Activated naive CD4-positive, alpha-beta T cell treated with anti-CD3 and anti-CD28 coated beads, Interleukin-2, amount 50 U/mL, for 24 hours (primary cell): ENCODE measurements around the gene MATN3.

Experiments used
- H3K27ac Mint-ChIP-seq: one replicate; pipeline ENCODE4 v1.8.0; 2021; ENCODE audit warnings: mild to moderate bottlenecking, mixed read lengths
- H3K27me3 Mint-ChIP-seq: one replicate; pipeline ENCODE4 v1.8.0; 2021; ENCODE audit warnings: mixed read lengths
- H3K36me3 Mint-ChIP-seq: one replicate; pipeline ENCODE4 v1.8.0; 2021; ENCODE audit warnings: mixed read lengths
- H3K4me1 Mint-ChIP-seq: one replicate; pipeline ENCODE4 v1.8.0; 2021; ENCODE audit warnings: mixed read lengths
- H3K4me3 Mint-ChIP-seq: one replicate; pipeline ENCODE4 v1.8.0; 2021; ENCODE audit warnings: mild to moderate bottlenecking, mixed read lengths
- H3K9me3 Mint-ChIP-seq: one replicate; pipeline ENCODE4 v1.8.0; 2021; ENCODE audit warnings: mixed read lengths

The MATN3 gene, protein sequence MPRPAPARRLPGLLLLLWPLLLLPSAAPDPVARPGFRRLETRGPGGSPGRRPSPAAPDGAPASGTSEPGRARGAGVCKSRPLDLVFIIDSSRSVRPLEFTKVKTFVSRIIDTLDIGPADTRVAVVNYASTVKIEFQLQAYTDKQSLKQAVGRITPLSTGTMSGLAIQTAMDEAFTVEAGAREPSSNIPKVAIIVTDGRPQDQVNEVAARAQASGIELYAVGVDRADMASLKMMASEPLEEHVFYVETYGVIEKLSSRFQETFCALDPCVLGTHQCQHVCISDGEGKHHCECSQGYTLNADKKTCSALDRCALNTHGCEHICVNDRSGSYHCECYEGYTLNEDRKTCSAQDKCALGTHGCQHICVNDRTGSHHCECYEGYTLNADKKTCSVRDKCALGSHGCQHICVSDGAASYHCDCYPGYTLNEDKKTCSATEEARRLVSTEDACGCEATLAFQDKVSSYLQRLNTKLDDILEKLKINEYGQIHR

DNA sequence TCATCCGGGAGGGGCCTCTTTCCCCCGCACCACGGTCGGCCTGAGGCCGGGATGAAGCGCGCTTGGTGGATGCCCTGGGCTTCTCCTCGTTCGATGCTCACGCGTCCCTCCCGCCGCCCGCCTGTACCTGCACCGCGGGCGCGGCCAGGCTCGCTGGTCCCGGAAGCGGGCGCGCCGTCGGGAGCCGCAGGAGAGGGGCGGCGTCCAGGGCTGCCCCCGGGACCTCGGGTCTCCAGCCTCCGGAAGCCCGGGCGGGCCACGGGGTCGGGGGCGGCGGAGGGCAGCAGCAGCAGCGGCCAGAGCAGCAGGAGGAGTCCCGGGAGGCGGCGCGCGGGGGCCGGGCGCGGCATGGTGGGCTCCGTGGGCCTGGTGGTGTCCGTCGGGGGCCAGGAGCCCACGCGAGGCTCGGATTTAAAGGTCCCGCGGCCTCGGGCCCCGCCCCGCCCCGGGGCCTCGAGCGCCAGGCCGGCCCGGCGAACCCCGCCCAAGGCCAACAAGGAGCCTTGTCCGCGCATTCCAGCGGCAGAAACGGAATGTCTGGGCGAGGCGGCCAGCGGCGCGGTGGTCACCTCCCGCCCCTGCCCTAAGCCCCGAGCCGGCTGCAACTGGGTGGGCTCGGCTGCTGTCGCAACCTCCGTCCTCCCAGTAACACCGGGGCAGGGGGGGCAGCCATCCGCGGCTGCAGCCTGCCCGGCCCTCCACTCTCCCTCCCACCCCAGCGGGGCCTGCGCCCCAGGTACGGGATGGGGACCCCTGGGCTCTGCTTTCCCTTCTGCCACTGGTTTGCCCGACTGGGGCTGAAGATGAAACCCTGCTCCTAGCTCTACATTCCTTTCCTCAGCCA, at the start of gene MATN3:
Gene MATN3, minus strand, starts transcription at position 387 of the 844 bp plus-strand sequence. Its CDS starts 37 bp downstream, at position 350.
- Mint-ChIP-seq H3K4me1 (peaks cover 5% of the 10 kb centered on the region), H3K27ac (no peak within 1 kb of the TSS), H3K9me3 (no peaks in the 10 kb centered on the region), H3K27me3 (peaks cover 37% of the 10 kb centered on the region), H3K36me3 (peaks cover 2% of the 10 kb centered on the region), H3K4me3 (peak within 1 kb of the TSS; percentile 75)

DNA sequence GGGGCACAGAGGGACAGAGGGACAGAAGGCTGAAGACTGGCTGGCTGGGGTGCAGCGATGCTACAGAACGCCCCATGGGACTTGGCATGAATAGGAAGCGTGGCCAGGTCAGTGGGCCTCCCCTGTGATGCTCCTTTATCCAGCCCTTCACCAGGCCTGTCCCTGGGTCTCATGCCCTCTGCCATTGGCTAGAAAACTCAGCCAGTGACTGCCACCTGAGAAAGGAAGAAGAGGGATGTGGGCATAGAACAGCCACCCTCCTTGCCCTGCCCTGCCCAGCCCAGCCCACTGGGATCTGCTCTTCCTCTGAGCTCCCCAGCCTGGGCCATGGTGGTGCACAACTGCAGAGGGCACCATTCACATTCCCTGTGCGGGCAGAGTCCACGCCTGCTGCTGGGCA, 49.5 kb upstream of the MATN3 start:
- Mint-ChIP-seq H3K4me3 (no peak overlapping the region), H3K27me3 (peaks cover 6% of the 10 kb centered on the region), H3K4me1 (no peaks in the 10 kb centered on the region), H3K27ac (no peak overlapping the region), H3K9me3 (no peaks in the 10 kb centered on the region), H3K36me3 (no peaks in the 10 kb centered on the region)

DNA sequence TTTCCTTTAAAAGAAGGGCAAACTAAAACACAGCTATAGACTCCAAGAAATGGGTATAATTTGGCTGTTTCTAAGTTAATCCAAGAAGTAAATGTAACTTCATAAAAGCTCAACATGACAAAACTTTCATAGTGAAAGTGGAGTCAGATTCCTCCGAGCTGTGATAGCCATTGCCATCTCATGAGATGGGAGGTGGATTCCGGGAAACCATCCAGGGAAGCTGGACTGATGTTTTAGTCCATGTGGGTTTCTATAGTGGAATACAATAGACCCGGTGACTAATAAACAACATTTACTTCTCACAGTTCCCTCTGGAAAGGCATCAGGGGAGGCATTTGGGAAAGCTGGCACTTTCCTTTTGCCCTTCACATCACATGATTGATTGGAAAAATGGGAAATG, 49.0 kb upstream of the MATN3 start:
- no peak overlapping the region for H3K4me3 Mint-ChIP-seq
- H3K27me3 Mint-ChIP-seq, result peaks cover 11% of the 10 kb centered on the region
- H3K9me3 Mint-ChIP-seq, result no peaks in the 10 kb centered on the region
- H3K4me1 Mint-ChIP-seq, result no peaks in the 10 kb centered on the region
- H3K36me3 Mint-ChIP-seq, result no peaks in the 10 kb centered on the region
- no peak overlapping the region for H3K27ac Mint-ChIP-seq

DNA sequence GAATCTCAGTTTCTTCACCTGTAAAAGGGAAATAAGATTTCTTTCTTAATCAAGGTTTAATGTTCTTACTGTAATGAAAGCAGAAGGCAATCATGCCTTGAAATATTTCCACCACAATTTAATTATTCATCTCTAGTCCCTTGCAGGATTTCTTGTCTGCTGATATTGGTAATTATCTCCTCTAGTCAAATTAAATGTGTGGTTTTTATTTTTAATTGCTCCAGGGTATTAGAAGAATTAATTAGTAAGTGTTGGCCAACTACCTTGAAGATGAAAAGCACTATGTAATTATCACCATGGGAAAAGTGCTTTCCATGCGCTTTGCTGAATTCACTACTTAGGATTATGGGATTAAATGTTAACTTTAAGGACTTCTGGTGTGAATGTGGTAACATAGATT, 47.6 kb upstream of the MATN3 start:
- Mint-ChIP-seq H3K9me3 (no peaks in the 10 kb centered on the region), H3K27ac (no peak overlapping the region), H3K27me3 (peaks cover 16% of the 10 kb centered on the region), H3K4me1 (no peaks in the 10 kb centered on the region), H3K4me3 (no peak overlapping the region), H3K36me3 (no peaks in the 10 kb centered on the region)

DNA sequence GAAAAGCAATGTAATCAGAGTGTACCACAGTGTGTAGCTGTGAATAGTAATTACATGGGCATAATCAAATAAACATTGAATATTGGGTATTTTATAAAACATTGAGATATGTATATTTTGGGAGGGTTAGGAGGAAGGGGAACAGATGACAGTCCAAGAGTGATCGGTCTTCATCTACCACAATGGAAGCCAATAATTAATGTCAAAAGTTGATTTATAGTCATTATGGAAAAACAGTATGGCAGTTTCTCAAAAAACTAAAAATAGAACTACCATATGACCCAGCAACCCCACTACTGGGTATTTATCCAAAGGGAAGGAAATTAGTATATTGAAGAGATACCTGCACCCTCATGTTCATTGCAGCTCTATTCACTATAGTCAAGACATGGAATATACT, 44.8 kb upstream of the MATN3 start:
- H3K36me3 Mint-ChIP-seq, result no peaks in the 10 kb centered on the region
- no peaks in the 10 kb centered on the region for H3K4me1 Mint-ChIP-seq
- no peak overlapping the region for H3K4me3 Mint-ChIP-seq
- H3K9me3 Mint-ChIP-seq, result no peaks in the 10 kb centered on the region
- H3K27ac Mint-ChIP-seq, result no peak overlapping the region
- peaks cover 17% of the 10 kb centered on the region for H3K27me3 Mint-ChIP-seq

DNA sequence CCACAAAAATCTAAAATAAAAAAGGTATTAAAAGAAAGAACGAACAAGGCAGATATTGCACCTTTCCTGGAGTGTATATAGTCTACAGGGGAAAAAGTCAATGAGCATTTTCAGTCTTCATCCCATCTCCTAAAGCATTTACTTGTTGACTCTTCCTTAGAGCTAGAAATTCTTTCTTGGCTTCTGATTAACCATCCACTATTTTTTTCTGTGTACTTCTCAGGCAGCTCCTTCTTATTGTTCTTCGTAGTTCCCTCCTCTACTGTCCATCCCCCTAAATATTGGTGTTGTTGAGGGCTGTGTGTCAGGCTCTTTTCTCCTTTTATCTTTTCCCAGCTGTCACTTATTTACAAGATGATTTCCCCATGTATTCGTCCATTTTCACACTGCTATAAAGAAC, 42.5 kb upstream of the MATN3 start:
- H3K9me3 Mint-ChIP-seq, result no peaks in the 10 kb centered on the region
- H3K4me3 Mint-ChIP-seq, result no peak overlapping the region
- peaks cover 5% of the 10 kb centered on the region for H3K4me1 Mint-ChIP-seq
- no peak overlapping the region for H3K27ac Mint-ChIP-seq
- H3K27me3 Mint-ChIP-seq, result peaks cover 15% of the 10 kb centered on the region
- H3K36me3 Mint-ChIP-seq, result no peaks in the 10 kb centered on the region

DNA sequence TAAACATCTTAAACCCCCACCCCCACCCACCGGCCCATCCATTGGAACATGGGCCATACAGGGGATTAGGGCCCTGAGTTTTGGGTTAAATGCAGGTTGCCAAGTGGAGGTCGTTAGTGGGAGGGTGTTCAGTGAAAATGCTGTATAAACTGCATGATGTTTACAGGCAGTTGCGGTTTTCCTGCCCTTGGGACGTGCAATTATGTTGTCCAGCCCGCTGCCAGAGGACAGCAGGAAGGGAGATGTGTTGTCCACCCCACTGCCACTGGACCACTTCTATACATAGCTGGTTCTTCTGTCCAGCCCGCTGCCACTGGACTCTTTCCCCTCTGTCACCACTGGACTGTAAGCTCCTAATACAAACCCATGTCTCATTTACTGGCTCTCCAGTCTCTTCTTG, 41.7 kb upstream of the MATN3 start:
- Mint-ChIP-seq H3K9me3 (no peaks in the 10 kb centered on the region), H3K27ac (no peak overlapping the region), H3K4me1 (peaks cover 13% of the 10 kb centered on the region), H3K36me3 (no peaks in the 10 kb centered on the region), H3K4me3 (no peak overlapping the region), H3K27me3 (peaks cover 15% of the 10 kb centered on the region)

DNA sequence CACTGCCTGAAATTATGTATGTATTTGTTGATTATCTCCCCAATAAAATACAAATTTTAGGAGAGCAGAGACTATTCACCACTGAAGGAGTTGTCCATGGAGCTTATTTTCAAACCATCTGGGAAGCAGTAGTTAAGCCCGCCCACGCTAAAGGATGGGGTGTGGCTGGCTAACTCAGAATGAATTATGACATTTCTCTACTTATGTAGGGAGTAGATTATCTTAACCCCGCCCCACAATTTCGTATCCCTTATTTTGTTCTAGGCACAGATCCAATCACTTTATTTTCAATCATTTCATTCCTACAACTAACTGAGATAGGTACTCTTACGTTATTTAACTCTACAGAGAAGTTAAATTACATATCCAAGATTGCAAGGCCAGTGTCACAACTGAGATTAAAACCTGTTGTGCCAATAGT, 40.4 kb upstream of the MATN3 start:
- Mint-ChIP-seq H3K4me1 (peaks cover 25% of the 10 kb centered on the region), H3K27ac (no peak overlapping the region), H3K36me3 (no peaks in the 10 kb centered on the region), H3K4me3 (no peak overlapping the region), H3K27me3 (peaks cover 15% of the 10 kb centered on the region), H3K9me3 (no peaks in the 10 kb centered on the region)

DNA sequence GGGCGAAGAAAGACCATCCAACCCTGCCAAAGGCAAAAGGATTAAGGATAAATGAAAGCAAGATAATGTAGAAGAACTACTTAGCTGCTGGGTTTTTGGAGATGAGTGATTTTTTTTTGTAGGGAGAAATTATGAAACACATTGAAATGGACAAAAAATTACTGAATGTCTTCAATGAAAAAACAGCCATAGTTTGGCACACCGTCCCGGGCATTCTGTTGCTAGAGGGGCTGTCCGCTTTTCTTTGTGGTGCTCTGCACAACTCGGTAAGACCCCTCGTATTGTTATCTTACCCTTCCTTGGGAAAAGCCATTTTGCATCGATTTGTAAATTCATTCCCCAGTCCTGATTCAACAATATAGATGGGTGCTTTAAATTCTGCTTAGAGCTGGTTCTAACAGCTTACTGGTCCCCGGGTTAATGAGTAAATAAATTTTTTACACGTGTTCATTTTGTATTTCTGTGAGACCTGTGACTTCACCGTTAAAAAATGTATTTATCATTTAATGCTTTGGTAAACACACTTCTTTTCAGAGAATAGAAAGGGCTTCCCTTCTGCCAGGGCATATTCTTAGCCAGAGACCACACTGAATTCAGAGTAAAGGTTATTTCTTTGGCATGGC, 39.9 kb upstream of the MATN3 start:
- Mint-ChIP-seq H3K4me3 (no peak overlapping the region), H3K36me3 (no peaks in the 10 kb centered on the region), H3K27me3 (peaks cover 13% of the 10 kb centered on the region), H3K27ac (no peak overlapping the region), H3K4me1 (peaks cover 28% of the 10 kb centered on the region), H3K9me3 (no peaks in the 10 kb centered on the region)

DNA sequence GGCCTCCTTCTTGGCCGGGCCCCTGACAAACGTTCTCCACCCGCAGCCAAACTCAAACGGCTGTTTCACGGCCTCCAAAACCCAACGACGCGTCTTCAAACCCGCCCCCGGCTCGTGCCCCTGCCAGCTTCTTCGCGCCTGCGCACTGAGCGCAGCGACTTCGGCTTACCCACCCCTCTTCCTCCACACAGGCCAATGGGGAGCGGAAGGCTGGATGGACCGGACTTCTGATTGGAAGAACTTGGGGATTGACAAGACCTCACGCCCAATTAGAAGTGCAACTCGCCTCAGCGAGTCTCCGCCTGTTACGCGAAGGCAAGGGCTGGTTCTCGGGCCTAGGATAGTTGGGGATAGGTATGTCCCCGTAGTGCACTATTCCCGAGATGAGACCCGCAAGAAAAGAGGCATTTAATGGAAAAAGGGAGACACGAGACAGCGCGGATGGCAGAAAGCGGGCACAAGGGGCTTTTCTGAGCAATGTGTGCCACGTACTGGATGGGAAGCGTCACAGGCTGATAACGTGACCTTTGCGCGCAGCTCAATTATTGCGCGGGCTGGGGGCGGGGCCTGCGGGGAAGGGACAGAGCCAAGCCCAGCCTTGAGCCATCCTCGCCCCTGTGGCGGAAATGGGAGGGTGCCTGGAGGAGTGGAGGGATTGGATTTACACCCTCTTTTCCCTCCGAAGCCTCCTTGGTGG, 39.2 kb upstream of the MATN3 start, which contains the start of gene LAPTM4A:
Gene LAPTM4A, minus strand, starts transcription at position 97 of the 697 bp plus-strand sequence. CDS start 108 bp downstream, outside the sequence.
- H3K9me3 Mint-ChIP-seq, result no peaks in the 10 kb centered on the region
- H3K4me1 Mint-ChIP-seq, result peaks cover 28% of the 10 kb centered on the region
- peaks cover 9% of the 10 kb centered on the region for H3K27me3 Mint-ChIP-seq
- H3K4me3 Mint-ChIP-seq, result no peak within 1 kb of the TSS
- H3K36me3 Mint-ChIP-seq, result no peaks in the 10 kb centered on the region
- no peak within 1 kb of the TSS for H3K27ac Mint-ChIP-seq

DNA sequence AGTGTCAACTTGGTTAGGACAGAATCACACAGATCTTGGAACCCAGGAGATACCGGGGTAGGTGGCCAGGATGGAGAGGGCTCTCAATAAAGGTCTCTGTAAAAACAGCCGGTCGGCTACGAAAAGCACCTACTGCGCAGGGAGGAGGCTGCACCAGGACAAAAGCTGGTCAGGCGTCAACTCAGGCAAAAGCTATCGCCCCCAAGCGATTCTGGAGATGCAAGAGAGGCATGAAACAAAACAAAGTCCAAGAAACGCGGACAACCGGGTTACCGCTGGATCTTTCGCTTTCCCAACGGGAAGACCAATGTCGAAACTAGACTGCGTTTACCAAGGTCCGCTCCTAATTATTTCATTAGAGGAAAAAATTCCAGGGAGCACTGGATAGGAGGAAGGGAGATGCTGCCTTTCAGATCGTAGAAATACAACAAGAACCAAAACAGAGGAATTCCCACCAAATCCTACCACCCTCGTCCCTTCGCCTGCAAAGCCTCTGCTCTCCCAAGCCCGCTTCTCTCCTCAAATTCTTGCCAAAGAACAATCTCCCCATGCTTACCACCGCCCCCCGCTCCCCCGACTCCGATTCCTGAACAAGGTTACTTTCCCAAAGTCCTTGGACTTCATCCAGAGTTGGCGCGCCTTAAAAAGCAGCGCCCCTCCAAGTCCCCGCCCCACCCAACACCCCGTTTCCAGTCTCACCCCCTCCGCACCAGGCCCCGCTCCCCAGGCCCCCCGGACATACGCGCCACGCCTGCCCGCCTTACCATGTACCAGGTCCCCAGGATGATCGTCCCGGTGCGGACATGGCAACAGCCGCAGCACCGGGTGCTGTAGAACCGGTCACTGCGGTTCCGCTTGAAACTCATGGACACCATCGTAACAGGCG, 38.4 kb upstream of the MATN3 start:
- H3K4me1 Mint-ChIP-seq, result peaks cover 30% of the 10 kb centered on the region

DNA sequence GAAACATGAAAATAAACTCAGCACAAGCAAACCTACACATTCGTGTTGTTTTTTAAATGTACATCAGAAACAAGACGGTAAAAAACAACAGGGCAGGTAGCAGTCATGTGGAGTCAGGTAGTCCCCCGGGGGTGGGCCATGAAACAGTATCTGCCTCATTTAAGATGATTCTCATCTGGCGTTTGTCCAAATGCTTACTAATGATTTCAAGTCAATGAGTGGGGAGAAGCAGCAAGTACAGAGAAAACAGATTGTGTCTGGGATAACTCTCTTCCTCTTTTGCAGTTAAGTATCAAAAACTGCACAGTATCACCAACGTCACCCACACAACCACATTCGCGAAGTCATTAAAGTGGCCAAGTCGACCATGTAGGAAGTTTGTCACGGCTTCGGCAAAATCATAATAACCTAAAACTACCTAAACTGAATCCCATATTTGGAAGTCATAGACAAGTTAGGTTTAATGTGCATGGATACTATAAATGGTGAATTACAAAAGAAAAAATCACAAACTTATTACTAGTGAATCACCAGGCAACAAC, 37.7 kb upstream of the MATN3 start:
- Mint-ChIP-seq H3K36me3 (no peaks in the 10 kb centered on the region), H3K27me3 (peaks cover 1% of the 10 kb centered on the region), H3K27ac (no peak overlapping the region), H3K4me1 (peaks cover 35% of the 10 kb centered on the region), H3K4me3 (no peak overlapping the region), H3K9me3 (no peaks in the 10 kb centered on the region)

More for the DNA sequence above, 38.4 kb upstream of the MATN3 start:
- Mint-ChIP-seq H3K36me3 (no peaks in the 10 kb centered on the region), H3K9me3 (no peaks in the 10 kb centered on the region), H3K27me3 (peaks cover 5% of the 10 kb centered on the region), H3K27ac (no peak overlapping the region), H3K4me3 (no peak overlapping the region)

DNA sequence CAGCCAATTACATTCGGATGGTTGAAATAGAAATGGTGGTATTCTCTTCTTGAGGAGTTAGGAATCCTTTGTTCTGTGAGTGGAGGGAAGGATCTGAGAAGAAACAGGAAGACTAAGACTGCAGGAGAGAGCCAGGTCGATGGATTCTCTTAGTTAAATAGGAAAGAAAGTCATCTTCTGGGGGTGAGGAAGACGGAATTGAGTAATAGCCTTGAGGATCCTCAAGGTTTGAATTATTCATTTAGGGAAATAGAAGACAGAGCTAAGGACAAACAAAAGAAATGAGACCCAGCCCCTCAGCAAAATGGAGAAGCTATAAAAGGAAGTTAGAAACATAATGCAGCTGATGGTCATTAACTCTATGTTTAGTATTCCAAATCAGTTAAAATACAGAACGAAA, 37.2 kb upstream of the MATN3 start:
- Mint-ChIP-seq H3K27ac (no peak overlapping the region), H3K4me3 (no peak overlapping the region), H3K36me3 (no peaks in the 10 kb centered on the region), H3K4me1 (peaks cover 37% of the 10 kb centered on the region), H3K9me3 (no peaks in the 10 kb centered on the region), H3K27me3 (no peaks in the 10 kb centered on the region)
